Endothelial cell of umbilical vein (primary cell): Measurements from ENCODE around the gene STK17B. TPM values are rescaled to one million over a fixed set of nuclear protein-coding genes. Genes with fewer than 3 reads are reported as not detected.

ENCODE experiments used
- BruUV-seq: library from RNA; stranded (reverse); fragments of 400-500 nt; replicated peaks from 2 replicates; lab custom pipeline; 2021; lab: Mats Ljungman, UMichigan
- CTCF ChIA-PET: fragments of 300-600, 350-600 bp; sonication (Branson Sonifier 250); formaldehyde crosslinking; loops from one replicate; lab custom pipeline; 2021; ENCODE audit warnings: antibody characterized with exemption, inconsistent platforms; lab: Charles Lee
- POLR2A ChIA-PET: fragments of 300-600, 350-600 bp; sonication (Branson Sonifier 250); formaldehyde crosslinking; loops from one replicate; lab custom pipeline; 2021; ENCODE audit warnings: antibody characterized with exemption, inconsistent platforms; lab: Charles Lee
- DNase-seq: peaks from one replicate; pipeline ENCODE4 v3.0.0-alpha.2; 2011; ENCODE audit warnings: low read depth, low spot score
- FAIRE-seq: peaks from 2 replicates; lab custom pipeline; 2011; peaks lifted over from hg19 to GRCh38; lab: Jason Lieb, UNC
- H2AFZ ChIP-seq: 2 replicates; pipeline ENCODE4 v1.6.0; 2012; ENCODE audit warnings: low read depth, low read length, control low read depth, inconsistent platforms
- H3K27ac ChIP-seq: 2 replicates; pipeline ENCODE4 v1.5.1; 2011; ENCODE audit warnings: low read depth, mild to moderate bottlenecking, control low read depth, low read length, moderate library complexity; ENCODE audit not compliant: insufficient read depth
- H3K27me3 ChIP-seq, 2 experiments: 2 replicates each; pipeline versions ENCODE4 v1.6.0 to v1.6.1; 2011; ENCODE audit warnings: low read length in 2 of 2, mixed read lengths in 1 of 2; ENCODE audit not compliant: control insufficient read depth in 2 of 2, insufficient read depth in 2 of 2
- H3K36me3 ChIP-seq, 2 experiments: 2 replicates in 1 of 2; 3 replicates in 1 of 2; pipeline ENCODE4 v1.5.1; 2011; ENCODE audit warnings: low read length in 2 of 2, mild to moderate bottlenecking in 1 of 2, moderate library complexity in 1 of 2; ENCODE audit not compliant: control insufficient read depth in 2 of 2, insufficient read depth in 2 of 2; ENCODE audit errors: extremely low read depth in 1 of 2
- H3K4me1 ChIP-seq: 3 replicates; pipeline ENCODE4 v1.5.1; 2011; ENCODE audit warnings: mild to moderate bottlenecking, low read length; ENCODE audit not compliant: control insufficient read depth, insufficient read depth; ENCODE audit errors: extremely low read depth
- H3K4me2 ChIP-seq: 2 replicates; pipeline ENCODE4 v1.6.1; 2011; ENCODE audit warnings: low read length, control low read depth, mixed read lengths; ENCODE audit not compliant: insufficient read depth
- H3K4me3 ChIP-seq, 3 experiments: fragments of 200-600 bp in 1 of 3; sonication (generic), shearing (Covaris generic) in 1 of 3; replicated peaks in 1 of 3; 2 replicates each; pipeline ENCODE4 v1.5.1; 2011 to 2016; ENCODE audit warnings: control low read depth in 3 of 3, low read length in 3 of 3, mild to moderate bottlenecking in 2 of 3, inconsistent platforms in 1 of 3, low read depth in 1 of 3, moderate library complexity in 1 of 3; ENCODE audit not compliant: insufficient read depth in 1 of 3
- H3K79me2 ChIP-seq: 2 replicates; pipeline ENCODE4 v1.6.0; 2012; ENCODE audit warnings: low read length, inconsistent platforms; ENCODE audit not compliant: control insufficient read depth, insufficient read depth
- H3K9ac ChIP-seq: replicated peaks from 2 replicates; pipeline ENCODE3; 2011; ENCODE audit warnings: low read length, control low read depth; ENCODE audit not compliant: insufficient read depth; ENCODE audit errors: extremely low read depth
- H3K9me1 ChIP-seq: replicated peaks from 3 replicates; pipeline ENCODE4 v1.6.0; 2011; ENCODE audit warnings: mild to moderate bottlenecking, low read length; ENCODE audit not compliant: control insufficient read depth, insufficient read depth; ENCODE audit errors: extremely low read depth
- H3K9me3 ChIP-seq: replicated peaks from 2 replicates; pipeline ENCODE4 v1.5.1; 2012; ENCODE audit warnings: low read length, inconsistent platforms; ENCODE audit not compliant: control insufficient read depth, insufficient read depth
- H4K20me1 ChIP-seq: replicated peaks from 2 replicates; pipeline ENCODE3; 2011; ENCODE audit warnings: mild to moderate bottlenecking, low read length; ENCODE audit not compliant: control insufficient read depth, insufficient read depth; ENCODE audit errors: extremely low read depth
- EZH2 ChIP-seq: IDR thresholded peaks from 2 replicates; pipeline ENCODE4 v1.6.1; 2012; ENCODE audit warnings: borderline replicate concordance, low read depth, mild to moderate bottlenecking, moderate library complexity, low read length, inconsistent platforms; ENCODE audit not compliant: severe bottlenecking
- FOS ChIP-seq: IDR thresholded peaks from 2 replicates; pipeline ENCODE4 v1.6.1; 2011; ENCODE audit warnings: mild to moderate bottlenecking, low read length, moderate library complexity, borderline replicate concordance; ENCODE audit not compliant: insufficient read depth
- GATA2 ChIP-seq: IDR thresholded peaks from 2 replicates; pipeline ENCODE4 v1.7.0; 2011; ENCODE audit warnings: low read depth, mild to moderate bottlenecking, moderate library complexity, mixed read lengths, low read length; ENCODE audit not compliant: insufficient read length, insufficient read depth
- JUN ChIP-seq: IDR thresholded peaks from 2 replicates; pipeline ENCODE4 v1.6.1; 2011; ENCODE audit warnings: borderline replicate concordance, low read depth; ENCODE audit not compliant: insufficient read length, insufficient read depth
- MYC ChIP-seq: IDR thresholded peaks from one replicate; pipeline ENCODE4 v1.6.1; 2011; ENCODE audit warnings: mild to moderate bottlenecking, low read depth, low read length
- POLR2A ChIP-seq: IDR thresholded peaks from 2 replicates; pipeline ENCODE4 v1.6.1; 2012; ENCODE audit warnings: low read depth, mild to moderate bottlenecking, control low read depth, low read length
- POLR2AphosphoS5 ChIP-seq: IDR thresholded peaks from 2 replicates; pipeline ENCODE4 v1.6.1; 2012; ENCODE audit warnings: low read depth, mild to moderate bottlenecking, control low read depth, low read length, moderate library complexity; ENCODE audit not compliant: insufficient read depth
- dilution Hi-C: fragments of 300-500 bp; cut with MboI; formaldehyde crosslinking; loops from one replicate; pipeline ENCODE4 v1.15.0; 2019; ENCODE audit warnings: low sequenced_read_pairs; ENCODE audit not compliant: extremely low pct_ligation_motif_present
- intact Hi-C: fragments of 100-400 bp; cut with micrococcal nuclease; formaldehyde crosslinking; loops from one replicate; pipeline ENCODE4 v1.10.0; 2022
- polyA plus RNA-seq, 4 experiments: library from polyadenylated mRNA; depleted of rRNA in 3 of 4; stranded (reverse) in 3 of 4; unstranded in 1 of 4; fragments of >200 nt; gene quantifications; 2 replicates each; pipeline versions ENCODE4 v1.2.1 to v1.2.3, GENCODE V29; 2011 to 2012; ENCODE audit warnings: missing spikeins in 1 of 4
- total RNA-seq: library from RNA; stranded (reverse); gene quantifications from 2 replicates; pipeline ENCODE4 v1.2.3, GENCODE V29; 2021
- TF ChIP-seq, protein P1 (sequence below): IDR thresholded peaks from 2 replicates; pipeline ENCODE4 v1.6.1; 2011; ENCODE audit not compliant: insufficient read depth, insufficient read length
- TF ChIP-seq, protein P2 (sequence below), 2 donors: IDR thresholded peaks; 1 replicate in 1 of 2; 2 replicates in 1 of 2; pipeline ENCODE4 v1.5.1; 2011; ENCODE audit warnings: low read length in 2 of 2, mild to moderate bottlenecking in 2 of 2, moderate library complexity in 2 of 2, control low read depth in 1 of 2, inconsistent platforms in 1 of 2, low read depth in 1 of 2; ENCODE audit not compliant: insufficient read depth in 1 of 2; ENCODE audit errors: extremely low read depth in 1 of 2

Gene STK17B
- total and polyA plus RNA-seq, 2 donors (not counting 3 experiments of a cell fraction or from before 2014, with no cell fraction given) = 2.5 to 16.6 TPM

DNA sequence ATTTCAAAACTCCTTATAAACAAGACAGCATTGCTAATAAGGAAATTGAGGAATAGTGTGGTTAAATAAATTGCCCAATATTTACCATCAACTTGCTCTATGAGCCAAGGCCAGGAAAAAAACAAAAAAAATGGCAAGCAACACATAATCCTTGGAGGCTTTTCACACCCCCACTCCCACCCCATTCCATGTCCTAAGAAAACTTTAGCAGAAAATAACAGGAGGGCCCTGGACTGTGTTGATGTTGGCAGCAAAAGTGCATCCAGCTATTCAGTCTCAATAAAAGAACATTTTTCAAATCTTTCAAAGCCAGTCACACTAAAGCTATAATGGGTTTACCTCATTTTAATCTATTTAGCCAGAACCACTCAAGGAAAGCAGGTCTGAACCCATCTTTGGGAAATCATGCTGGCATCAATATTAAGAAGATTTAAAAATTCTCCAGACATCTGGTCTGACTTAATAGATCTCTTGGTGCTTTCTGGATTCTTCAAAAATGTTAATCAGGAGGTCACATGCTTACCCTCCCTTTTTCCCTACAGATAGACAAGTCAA, 34.6 kb upstream of the STK17B start:
- Histone ChIP-seq H3K27ac (no peak overlapping the region), H3K36me3 (peaks cover 3 to 29% of the 10 kb centered on the region in 2 experiments), H3K4me1 (peaks cover 20% of the 10 kb centered on the region), H3K27me3 (no peaks in the 10 kb centered on the region), H3K9me1 (peaks cover 3% of the 10 kb centered on the region), H3K9me3 (no peaks in the 10 kb centered on the region), H2AFZ (no peak overlapping the region), H3K4me3 (no peak overlapping the region), H3K9ac (no peak overlapping the region), H3K4me2 (no peak overlapping the region), H3K79me2 (no peaks in the 10 kb centered on the region), H4K20me1 (no peaks in the 10 kb centered on the region)
- BruUV-seq = no TSS peak
- POLR2A ChIA-PET = no interaction called here
- intact Hi-C loops (no loop called here), dilution Hi-C loops (no loop called here)
- DNase-seq = peak; percentile 58
- CTCF ChIA-PET = interaction anchor here (1.2 to 2.8 kb wide), 5 partner anchors 10 to 128 kb away, joined by 3 to 21 read pairs (median 3); no protein-coding TSS in a partner anchor
- no peak for FAIRE-seq
- no peak for TF ChIP-seq POLR2AphosphoS5

DNA sequence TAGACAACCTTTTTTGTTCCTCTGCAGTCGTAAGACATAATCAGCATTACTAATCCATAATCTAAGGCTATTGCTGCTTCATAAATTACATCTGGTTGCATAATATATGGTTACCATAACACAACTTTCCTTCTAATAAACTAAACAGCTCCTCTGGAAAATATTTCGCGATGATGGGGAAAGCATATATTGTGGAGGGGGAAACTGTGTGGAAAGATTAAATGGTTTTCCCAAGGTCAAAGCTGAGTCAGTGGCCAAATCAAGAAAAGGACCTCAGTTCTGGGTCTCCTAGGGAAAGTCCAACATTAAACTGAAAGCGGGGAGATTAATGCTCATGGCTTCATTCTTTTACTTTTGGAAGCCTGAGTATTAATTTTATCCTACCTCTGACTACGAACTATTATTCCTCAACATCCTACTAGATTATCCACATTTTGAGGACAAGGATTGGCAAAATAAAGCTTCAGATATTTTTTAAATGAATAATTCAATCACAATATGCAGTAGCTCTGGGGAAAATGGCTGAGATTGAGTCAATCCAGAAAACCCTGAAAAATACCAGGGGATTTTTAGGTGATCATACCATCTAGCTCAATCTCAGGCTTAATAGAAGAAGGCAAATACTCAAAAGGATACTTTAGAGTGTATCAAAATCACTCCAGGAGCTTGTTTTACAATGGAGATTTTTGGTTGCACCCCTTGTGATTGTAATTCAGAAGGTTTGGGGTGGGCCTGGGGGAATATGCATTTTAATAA, 33.8 kb upstream of the STK17B start:
- Histone ChIP-seq H2AFZ (no peak overlapping the region), H3K27ac (no peak overlapping the region), H4K20me1 (peaks cover 1% of the 10 kb centered on the region), H3K79me2 (no peaks in the 10 kb centered on the region), H3K27me3 (no peaks in the 10 kb centered on the region), H3K9me1 (peaks cover 3% of the 10 kb centered on the region), H3K36me3 (peaks cover 4 to 36% of the 10 kb centered on the region in 2 experiments), H3K9me3 (no peaks in the 10 kb centered on the region), H3K4me1 (peaks cover 20% of the 10 kb centered on the region), H3K4me3 (no peak overlapping the region), H3K9ac (no peak overlapping the region), H3K4me2 (no peak overlapping the region)
- BruUV-seq = no TSS peak
- TF ChIP-seq POLR2AphosphoS5 = no peak
- no peak for TF ChIP-seq MYC
- no peak for TF ChIP-seq JUN
- TF ChIP-seq, protein P1, sequence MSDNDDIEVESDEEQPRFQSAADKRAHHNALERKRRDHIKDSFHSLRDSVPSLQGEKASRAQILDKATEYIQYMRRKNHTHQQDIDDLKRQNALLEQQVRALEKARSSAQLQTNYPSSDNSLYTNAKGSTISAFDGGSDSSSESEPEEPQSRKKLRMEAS = no peak
- TF ChIP-seq EZH2 = no peak
- TF ChIP-seq, protein P2, sequence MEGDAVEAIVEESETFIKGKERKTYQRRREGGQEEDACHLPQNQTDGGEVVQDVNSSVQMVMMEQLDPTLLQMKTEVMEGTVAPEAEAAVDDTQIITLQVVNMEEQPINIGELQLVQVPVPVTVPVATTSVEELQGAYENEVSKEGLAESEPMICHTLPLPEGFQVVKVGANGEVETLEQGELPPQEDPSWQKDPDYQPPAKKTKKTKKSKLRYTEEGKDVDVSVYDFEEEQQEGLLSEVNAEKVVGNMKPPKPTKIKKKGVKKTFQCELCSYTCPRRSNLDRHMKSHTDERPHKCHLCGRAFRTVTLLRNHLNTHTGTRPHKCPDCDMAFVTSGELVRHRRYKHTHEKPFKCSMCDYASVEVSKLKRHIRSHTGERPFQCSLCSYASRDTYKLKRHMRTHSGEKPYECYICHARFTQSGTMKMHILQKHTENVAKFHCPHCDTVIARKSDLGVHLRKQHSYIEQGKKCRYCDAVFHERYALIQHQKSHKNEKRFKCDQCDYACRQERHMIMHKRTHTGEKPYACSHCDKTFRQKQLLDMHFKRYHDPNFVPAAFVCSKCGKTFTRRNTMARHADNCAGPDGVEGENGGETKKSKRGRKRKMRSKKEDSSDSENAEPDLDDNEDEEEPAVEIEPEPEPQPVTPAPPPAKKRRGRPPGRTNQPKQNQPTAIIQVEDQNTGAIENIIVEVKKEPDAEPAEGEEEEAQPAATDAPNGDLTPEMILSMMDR (IDR thresholded peaks at IDR 0.05; ENCODE audit: extremely low read depth in 1 of 2, insufficient read depth in 1 of 2, low read depth in 1 of 2, low read length in 2 of 2) = no peak
- TF ChIP-seq FOS = no peak
- no peak for TF ChIP-seq GATA2
- TF ChIP-seq POLR2A = no peak
- ChIA-PET POLR2A (no interaction called here), CTCF (interaction anchor here (1.2 to 2.8 kb wide), 5 partner anchors 9 to 127 kb away, joined by 3 to 21 read pairs (median 3); no protein-coding TSS in a partner anchor)
- DNase-seq = no peak
- intact Hi-C loops (no loop called here), dilution Hi-C loops (no loop called here)
- FAIRE-seq = no peak
